MM.1S (cell line): Measurements from ENCODE around the gene ACVR1.

ENCODE experiments used
- CTCF ChIP-seq: fragments of 300-600 bp; sonication (generic); IDR thresholded peaks from 2 replicates; pipeline ENCODE4 v1.5.1; 2016; ENCODE audit warnings: antibody characterized with exemption, low read length, mixed read lengths
- EZH2phosphoT487 ChIP-seq: fragments of 300-600 bp; sonication (generic); IDR thresholded peaks from 2 replicates; pipeline ENCODE4 v1.6.1; 2018; ENCODE audit warnings: antibody characterized with exemption, low read length

GRCh38 chr2:157698430-157698829 is 177.7 kb downstream of the ACVR1 start:
- TF ChIP-seq CTCF (no peak), EZH2phosphoT487 (no peak)
